ENCODE results near the gene NXN.
A peak's percentile ranks its signal among the peaks of the same experiment; 100 is the strongest.

NXN gene

DNA sequence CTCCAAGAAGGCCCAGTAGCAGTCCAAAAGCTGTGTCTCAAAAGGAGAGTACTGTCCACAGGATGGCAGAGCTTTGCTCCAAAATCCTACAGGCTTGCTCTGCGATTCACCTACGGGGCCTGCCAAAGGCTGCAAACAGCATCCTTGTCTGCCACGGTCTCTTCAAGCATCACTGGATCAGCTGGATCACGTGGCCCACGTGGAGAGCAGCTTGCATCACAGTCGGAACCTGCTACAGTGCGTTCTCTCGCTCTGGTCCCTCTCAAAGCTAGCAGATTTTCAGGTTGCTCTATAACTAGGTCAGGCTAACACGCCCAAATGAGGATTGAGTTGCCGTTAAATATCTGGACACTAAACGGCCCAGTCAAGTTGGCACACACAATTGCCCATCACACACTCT is 9.0 kb upstream of the NXN start:
- H3K27ac ChIP-seq, result no peak overlapping the region
- no peak for TF ChIP-seq ZFX (IDR thresholded peaks at IDR 0.05; ENCODE audit: borderline replicate concordance)
- TF ChIP-seq, protein P1, sequence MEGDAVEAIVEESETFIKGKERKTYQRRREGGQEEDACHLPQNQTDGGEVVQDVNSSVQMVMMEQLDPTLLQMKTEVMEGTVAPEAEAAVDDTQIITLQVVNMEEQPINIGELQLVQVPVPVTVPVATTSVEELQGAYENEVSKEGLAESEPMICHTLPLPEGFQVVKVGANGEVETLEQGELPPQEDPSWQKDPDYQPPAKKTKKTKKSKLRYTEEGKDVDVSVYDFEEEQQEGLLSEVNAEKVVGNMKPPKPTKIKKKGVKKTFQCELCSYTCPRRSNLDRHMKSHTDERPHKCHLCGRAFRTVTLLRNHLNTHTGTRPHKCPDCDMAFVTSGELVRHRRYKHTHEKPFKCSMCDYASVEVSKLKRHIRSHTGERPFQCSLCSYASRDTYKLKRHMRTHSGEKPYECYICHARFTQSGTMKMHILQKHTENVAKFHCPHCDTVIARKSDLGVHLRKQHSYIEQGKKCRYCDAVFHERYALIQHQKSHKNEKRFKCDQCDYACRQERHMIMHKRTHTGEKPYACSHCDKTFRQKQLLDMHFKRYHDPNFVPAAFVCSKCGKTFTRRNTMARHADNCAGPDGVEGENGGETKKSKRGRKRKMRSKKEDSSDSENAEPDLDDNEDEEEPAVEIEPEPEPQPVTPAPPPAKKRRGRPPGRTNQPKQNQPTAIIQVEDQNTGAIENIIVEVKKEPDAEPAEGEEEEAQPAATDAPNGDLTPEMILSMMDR (IDR thresholded peaks at IDR 0.05), result no peak

DNA sequence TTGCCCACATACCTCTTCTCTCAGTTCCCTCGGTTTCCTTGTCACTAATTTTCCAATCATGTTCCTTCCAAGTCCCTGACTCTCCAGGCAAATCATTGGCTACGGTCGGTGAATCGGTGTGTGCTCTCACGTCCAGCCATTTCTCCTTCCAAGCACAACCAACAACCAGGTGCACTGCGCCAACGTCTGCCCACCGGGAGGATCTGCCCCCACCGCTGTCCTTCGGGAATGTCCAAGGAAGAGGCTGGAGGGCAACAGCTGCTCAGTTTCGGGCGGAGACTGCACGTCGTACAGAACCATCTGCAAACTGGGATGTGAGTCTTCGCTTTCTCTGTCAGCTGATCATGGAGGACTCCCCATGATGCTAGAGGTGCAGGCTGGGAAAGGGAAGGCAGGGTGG is 8.4 kb upstream of the NXN start:
- H3K27ac ChIP-seq, result no peak overlapping the region
- TF ChIP-seq, protein P1 (IDR thresholded peaks at IDR 0.05), result no peak
- TF ChIP-seq ZFX (IDR thresholded peaks at IDR 0.05; ENCODE audit: borderline replicate concordance), result no peak

DNA sequence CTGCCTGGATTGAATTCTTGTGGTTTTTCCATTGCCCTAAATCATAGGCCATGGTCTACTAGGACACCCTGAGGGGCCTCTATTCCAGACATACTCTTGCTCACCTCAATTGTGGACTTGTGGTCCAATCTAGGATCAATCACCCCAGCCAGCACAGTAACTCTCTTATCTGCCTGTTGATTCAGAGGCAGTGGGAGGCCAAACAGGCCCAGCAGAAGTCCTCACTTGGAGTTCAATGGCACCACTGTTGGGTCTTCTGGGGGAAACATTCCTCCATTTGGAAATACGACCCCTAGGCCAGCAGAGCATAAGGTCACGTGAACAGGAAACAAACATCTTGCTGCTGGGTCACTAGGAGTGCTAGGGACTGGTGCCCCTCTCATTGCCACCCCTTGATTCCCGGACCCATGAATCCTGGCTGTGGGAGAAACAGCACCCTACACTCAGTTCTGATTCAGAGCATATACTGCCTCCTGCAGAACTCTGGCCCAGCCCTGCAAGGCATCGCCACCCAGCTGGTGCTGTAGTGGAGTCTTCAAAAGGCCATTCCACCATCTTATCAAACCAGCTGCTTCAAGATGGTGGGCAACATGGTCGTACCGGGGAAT is 6.8 kb upstream of the NXN start:
- no peak overlapping the region for H3K27ac ChIP-seq
- TF ChIP-seq, protein P1 (IDR thresholded peaks at IDR 0.05), result no peak
- no peak for TF ChIP-seq ZFX (IDR thresholded peaks at IDR 0.05; ENCODE audit: borderline replicate concordance)

DNA sequence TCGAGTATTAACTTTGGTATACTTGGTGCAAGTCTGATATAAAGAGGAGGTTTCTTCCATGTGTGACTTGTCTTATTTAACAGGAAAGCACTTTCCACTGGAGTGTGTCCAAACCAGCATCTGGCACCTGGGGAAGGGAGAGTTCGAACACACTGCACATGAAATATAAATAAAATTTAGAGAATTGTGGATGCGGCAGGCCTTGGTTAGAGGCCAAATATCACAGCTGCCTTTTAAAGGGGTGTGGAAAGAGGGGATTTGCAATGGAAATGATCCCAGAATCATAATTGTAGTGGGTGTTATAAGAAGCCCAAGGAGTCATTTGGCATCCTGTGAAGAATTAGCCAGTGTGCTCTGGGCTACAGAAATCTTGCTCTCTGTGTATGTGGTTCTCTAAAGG is 4.3 kb upstream of the NXN start:
- no peak for TF ChIP-seq ZFX (IDR thresholded peaks at IDR 0.05; ENCODE audit: borderline replicate concordance)
- TF ChIP-seq, protein P1 (IDR thresholded peaks at IDR 0.05), result no peak

DNA sequence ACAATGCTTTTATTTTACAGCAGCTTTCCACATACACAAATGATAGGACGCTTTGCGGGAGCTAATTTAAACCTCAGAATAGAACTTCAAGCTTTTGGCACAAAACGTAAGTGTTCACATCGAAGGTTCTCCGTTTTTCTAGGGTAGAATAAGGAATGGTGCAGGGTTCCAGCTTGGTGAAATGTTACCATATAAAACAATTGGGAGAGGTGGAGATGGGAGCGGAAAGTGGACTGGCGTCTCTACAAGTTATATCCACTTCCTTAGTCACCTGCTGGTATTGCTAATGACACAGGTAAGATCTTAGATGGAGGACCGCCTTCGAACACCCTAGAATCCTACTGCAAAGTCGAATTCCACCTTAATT is 1.7 kb upstream of the NXN start:
- H3K27ac ChIP-seq, result no peak overlapping the region
- no peak for TF ChIP-seq ZFX (IDR thresholded peaks at IDR 0.05; ENCODE audit: borderline replicate concordance)
- TF ChIP-seq, protein P1 (IDR thresholded peaks at IDR 0.05), result peak; percentile 46

More for the DNA sequence above, 4.3 kb upstream of the NXN start:
- H3K27ac ChIP-seq, result no peak overlapping the region

DNA sequence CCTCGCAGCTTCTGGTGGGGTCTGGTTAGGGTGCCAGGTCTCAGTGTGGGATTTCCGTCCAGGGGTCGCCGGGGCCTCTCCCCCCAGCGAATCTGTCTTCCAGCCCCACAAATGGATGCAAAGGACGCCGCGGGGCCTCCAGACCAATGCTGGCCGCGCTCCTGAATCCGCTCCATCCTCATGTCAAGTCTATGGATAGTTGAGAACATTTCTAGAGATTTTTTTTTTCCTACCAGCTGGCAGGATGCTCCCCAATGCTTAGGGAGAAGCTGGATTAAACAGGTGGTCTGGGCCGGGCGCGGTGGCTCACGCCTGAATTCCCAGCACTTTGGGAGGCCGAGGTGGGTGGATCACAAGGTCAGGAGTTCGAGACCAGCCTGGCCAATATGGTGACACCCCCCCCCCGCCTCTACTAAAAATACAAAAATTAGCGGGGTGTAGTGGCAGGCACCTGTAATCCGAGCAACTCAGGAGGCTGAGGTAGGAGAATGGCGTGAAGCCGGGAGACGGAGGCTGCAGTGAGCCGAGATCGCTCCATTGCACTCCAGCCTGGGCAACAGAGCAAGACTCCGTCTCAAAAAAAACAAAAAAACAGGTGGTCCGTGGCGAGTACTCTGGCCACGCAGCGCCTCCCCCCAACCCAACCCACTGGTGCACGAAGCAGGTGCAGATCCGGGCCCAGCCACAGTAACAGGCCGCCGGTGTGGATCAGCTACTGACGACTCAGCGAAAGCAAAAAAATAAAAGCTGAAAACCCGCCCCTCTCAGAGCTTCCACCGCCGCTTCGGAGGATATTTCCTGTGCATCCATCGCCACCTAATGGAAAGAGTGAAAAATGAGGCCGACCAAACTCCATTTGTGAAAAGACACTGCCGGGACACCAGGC is 1.1 kb upstream of the NXN start:
- no peak for TF ChIP-seq ZFX (IDR thresholded peaks at IDR 0.05; ENCODE audit: borderline replicate concordance)
- TF ChIP-seq, protein P1 (IDR thresholded peaks at IDR 0.05), result peak; percentile 79
- H3K27ac ChIP-seq, result no peak overlapping the region

DNA sequence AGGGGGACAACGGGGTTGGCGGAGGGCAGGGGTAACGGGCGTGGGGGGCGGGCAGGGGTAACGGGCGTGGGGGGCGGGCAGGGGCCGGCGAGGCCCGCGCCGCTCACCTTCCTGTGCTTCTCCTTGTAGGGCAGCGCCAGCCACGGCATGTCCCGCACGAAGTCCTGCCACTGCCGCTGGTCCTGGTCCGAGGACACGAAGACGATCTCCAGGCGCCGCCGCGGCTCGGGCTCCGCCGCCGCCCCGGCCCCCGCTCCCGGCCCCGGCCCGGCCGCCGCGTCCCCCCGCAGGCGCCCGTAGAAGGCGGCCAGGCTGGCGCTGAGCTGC is 401 bp downstream of the NXN start:
- TF ChIP-seq, protein P1 (IDR thresholded peaks at IDR 0.05), result no peak
- no peak for TF ChIP-seq ZFX (IDR thresholded peaks at IDR 0.05; ENCODE audit: borderline replicate concordance)
- no peak overlapping the region for H3K27ac ChIP-seq
